HCT116 (cell line): Measurements from ENCODE around the gene COBL. TPM values are rescaled to one million over a fixed set of nuclear protein-coding genes. Genes with fewer than 3 reads are reported as not detected.

Experiments
- ATAC-seq: fragments of 200-7000 bp; cut with Tn5 transposase; 2 replicates; pipeline ENCODE4 v1.9.1; 2020; ENCODE audit warnings: mild to moderate bottlenecking, moderate library complexity
- BruUV-seq: library from RNA; stranded (reverse); fragments of 400-500 nt; replicated peaks from 2 replicates; lab custom pipeline; 2021; lab: Mats Ljungman, UMichigan
- CTCF ChIA-PET: fragments of 300-600 bp; sonication (Branson Sonifier 250); formaldehyde crosslinking; loops from one replicate; lab custom pipeline; 2021; ENCODE audit warnings: antibody characterized with exemption; lab: Charles Lee
- POLR2A ChIA-PET: fragments of 300-600, 350-600 bp; sonication (Branson Sonifier 250); formaldehyde crosslinking; loops from one replicate; lab custom pipeline; 2021; ENCODE audit warnings: antibody characterized with exemption; lab: Charles Lee
- RAD21 ChIA-PET, 2 experiments: fragments of 300-600 bp; sonication (Branson Sonifier 250); formaldehyde crosslinking; loops; one replicate each; lab custom pipeline; 2023; ENCODE audit warnings: low total read pairs in 2 of 2; ENCODE audit not compliant: uncharacterized antibody in 2 of 2, unreplicated experiment in 2 of 2, low non-redundant PET in 1 of 2; lab: Charles Lee
- DNase-seq: peaks from one replicate; pipeline ENCODE4 v3.0.0-alpha.2; 2010; ENCODE audit warnings: low read depth, low spot score
- H2AFZ ChIP-seq: fragments of 200-600 bp; shearing (Covaris generic), sonication (generic); 2 replicates; pipeline ENCODE4 v1.6.1; 2017; ENCODE audit warnings: low read depth, mixed run types, mixed read lengths, antibody characterized with exemption, low read length; ENCODE audit not compliant: poor library complexity, severe bottlenecking
- H3K27ac ChIP-seq: 2 replicates; pipeline ENCODE4 v1.5.1; 2012; ENCODE audit warnings: low read depth, low read length
- H3K27me3 ChIP-seq: fragments of 200-600 bp; sonication (generic); 2 replicates; pipeline ENCODE4 v1.6.1; 2016; ENCODE audit warnings: mixed run types, low read length, mixed read lengths; ENCODE audit not compliant: insufficient read depth
- H3K36me3 ChIP-seq, 2 experiments: fragments of 200-500 bp in 1 of 2; fragments of 200-600 bp in 1 of 2; sonication (Bioruptor generic) in 1 of 2; sonication (generic) in 1 of 2; 2 replicates each; pipeline versions ENCODE4 v1.5.1 to v1.6.1; 2014 to 2016; ENCODE audit warnings: low read length in 2 of 2, inconsistent platforms in 1 of 2, mixed read lengths in 1 of 2, mixed run types in 1 of 2; ENCODE audit not compliant: insufficient read depth in 2 of 2, control insufficient read depth in 1 of 2
- H3K4me1 ChIP-seq, 2 experiments: fragments of 200-600 bp in 1 of 2; sonication (generic) in 1 of 2; 2 replicates each; pipeline versions ENCODE4 v1.5.1 to v1.6.1; 2012 to 2017; ENCODE audit warnings: low read length in 2 of 2, inconsistent platforms in 1 of 2, mild to moderate bottlenecking in 1 of 2, mixed read lengths in 1 of 2, mixed run types in 1 of 2, moderate library complexity in 1 of 2; ENCODE audit not compliant: insufficient read depth in 2 of 2, control insufficient read depth in 1 of 2
- H3K4me2 ChIP-seq: fragments of 200-600 bp; sonication (generic); 2 replicates; pipeline ENCODE4 v1.6.1; 2017; ENCODE audit warnings: mixed run types, low read length, mixed read lengths
- H3K4me3 ChIP-seq, 2 experiments: fragments of 200-600 bp in 1 of 2; sonication (generic) in 1 of 2; replicated peaks in 1 of 2; 2 replicates each; pipeline ENCODE4 v1.5.1; 2011 to 2016; ENCODE audit warnings: low read length in 2 of 2, control low read depth in 1 of 2, low read depth in 1 of 2, mild to moderate bottlenecking in 1 of 2, mixed read lengths in 1 of 2, mixed run types in 1 of 2
- H3K79me2 ChIP-seq: fragments of 200-600 bp; sonication (generic); 2 replicates; pipeline ENCODE4 v1.6.1; 2017; ENCODE audit warnings: mild to moderate bottlenecking, mixed run types, low read length, moderate library complexity, mixed read lengths; ENCODE audit not compliant: insufficient read depth
- H3K9ac ChIP-seq: fragments of 200-600 bp; sonication (generic); 2 replicates; pipeline ENCODE4 v1.6.1; 2016; ENCODE audit warnings: low read length, mixed read lengths
- H3K9me2 ChIP-seq: fragments of 200-600 bp; sonication (generic), shearing (Covaris generic); 2 replicates; pipeline ENCODE4 v1.6.1; 2017; ENCODE audit warnings: mixed run types, mild to moderate bottlenecking, moderate library complexity; ENCODE audit not compliant: insufficient read depth
- H3K9me3 ChIP-seq, 2 experiments: fragments of 200-500 bp in 1 of 2; fragments of 200-600 bp in 1 of 2; sonication (Bioruptor generic) in 1 of 2; sonication (generic) in 1 of 2; 2 replicates each; pipeline ENCODE4 v1.6.1; 2014 to 2017; ENCODE audit warnings: low read length in 2 of 2, mixed read lengths in 2 of 2, inconsistent platforms in 1 of 2, low read depth in 1 of 2, mild to moderate bottlenecking in 1 of 2, mixed run types in 1 of 2, moderate library complexity in 1 of 2; ENCODE audit not compliant: control insufficient read depth in 1 of 2, insufficient read depth in 1 of 2
- H4K20me1 ChIP-seq: fragments of 200-600 bp; sonication (generic), shearing (Covaris generic); 2 replicates; pipeline ENCODE4 v1.6.1; 2017; ENCODE audit warnings: mixed run types, mild to moderate bottlenecking, moderate library complexity; ENCODE audit not compliant: insufficient read depth
- CBX3 ChIP-seq: IDR thresholded peaks from 2 replicates; pipeline ENCODE4 v1.6.1; 2012; ENCODE audit warnings: low read depth
- CEBPB ChIP-seq: IDR thresholded peaks from 2 replicates; pipeline ENCODE4 v1.6.1; 2012; ENCODE audit warnings: low read depth
- EGR1 ChIP-seq: IDR thresholded peaks from 2 replicates; pipeline ENCODE4 v1.6.1; 2012; ENCODE audit warnings: low read depth
- ELF1 ChIP-seq: IDR thresholded peaks from 2 replicates; pipeline ENCODE4 v1.6.1; 2012; ENCODE audit warnings: low read depth, borderline replicate concordance
- EZH2 ChIP-seq: fragments of 200-600 bp; sonication (generic); IDR thresholded peaks from 2 replicates; pipeline ENCODE4 v1.6.1; 2017; ENCODE audit warnings: antibody characterized with exemption, mixed run types
- POLR2A ChIP-seq: IDR thresholded peaks from 2 replicates; pipeline ENCODE4 v1.7.0; 2011; ENCODE audit warnings: borderline replicate concordance; ENCODE audit not compliant: insufficient read depth, insufficient read length; ENCODE audit errors: extremely low read depth
- REST ChIP-seq: IDR thresholded peaks from 2 replicates; pipeline ENCODE4 v1.6.1; 2012; ENCODE audit warnings: low read depth
- SRF ChIP-seq: IDR thresholded peaks from 2 replicates; pipeline ENCODE4 v1.6.1; 2012; ENCODE audit warnings: low read depth
- TCF7L2 ChIP-seq: IDR thresholded peaks from 2 replicates; pipeline ENCODE4 v1.7.0; 2011; ENCODE audit warnings: borderline replicate concordance, inconsistent platforms; ENCODE audit not compliant: insufficient read depth, insufficient read length; ENCODE audit errors: extremely low read depth
- YY1 ChIP-seq: IDR thresholded peaks from 2 replicates; pipeline ENCODE4 v1.6.1; 2011; ENCODE audit warnings: low read length, low read depth, moderate library complexity, mild to moderate bottlenecking; ENCODE audit not compliant: insufficient replicate concordance; ENCODE audit errors: extremely low read depth
- ZBTB33 ChIP-seq: IDR thresholded peaks from 2 replicates; pipeline ENCODE4 v1.6.1; 2011; ENCODE audit warnings: mild to moderate bottlenecking, low read length, moderate library complexity; ENCODE audit not compliant: insufficient replicate concordance; ENCODE audit errors: extremely low read depth
- ZFX ChIP-seq: fragments of 450-650 bp; IDR thresholded peaks from 2 replicates; pipeline ENCODE4 v1.6.1; 2017
- ZNF274 ChIP-seq: fragments of 200-500 bp; sonication (Bioruptor generic); IDR thresholded peaks from 2 replicates; pipeline ENCODE4 v1.6.1; 2014; ENCODE audit warnings: mild to moderate bottlenecking, low read depth, low read length, inconsistent platforms
- intact Hi-C: fragments of 100-400 bp; cut with micrococcal nuclease; formaldehyde crosslinking; loops from 2 replicates; pipeline ENCODE4 v1.10.0; 2022
- total RNA-seq: library from RNA; stranded (reverse); gene quantifications from one replicate; pipeline ENCODE4 v1.2.1, GENCODE V29; 2021; ENCODE audit not compliant: unreplicated experiment
- TF ChIP-seq, protein P1 (sequence below): IDR thresholded peaks from 2 replicates; pipeline ENCODE4 v1.6.1; 2012

Gene COBL
- total RNA-seq, 1 experiment from 2014 or later: 19.3 TPM

- no peaks in the 10 kb centered on the region for H3K36me3 ChIP-seq
- H4K20me1 ChIP-seq: no peaks in the 10 kb centered on the region; the same call in 1 of the 2 replicates
- no peak overlapping the region for H2AFZ ChIP-seq
- no peaks in the 10 kb centered on the region for H3K4me1 ChIP-seq
- intact Hi-C loops: no loop called here
- no peak overlapping the region for H3K4me3 ChIP-seq
- H3K9me2 ChIP-seq: no peaks in the 10 kb centered on the region
- TF ChIP-seq EGR1 (no peak), CBX3 (no peak)
- ChIA-PET CTCF (no interaction called here), POLR2A (no interaction called here), RAD21 (no interaction called here)
- no peak overlapping the region for H3K9ac ChIP-seq
- BruUV-seq: no TSS peak
- no peak overlapping the region for H3K4me2 ChIP-seq
- no peaks in the 10 kb centered on the region for H3K9me3 ChIP-seq
- ATAC-seq (no peak), DNase-seq (no peak)
- H3K27ac ChIP-seq: no peak overlapping the region
- H3K79me2 ChIP-seq: no peaks in the 10 kb centered on the region
- no peaks in the 10 kb centered on the region for H3K27me3 ChIP-seq
These were observed 226.2 kb downstream of the COBL start for GRCh38 chr7:51090411-51090810.

- no TSS peak for BruUV-seq
- POLR2A ChIA-PET: no interaction called here
- TF ChIP-seq POLR2A (no peak), REST (no peak), ZFX (no peak), ZBTB33 (no peak), CEBPB (no peak), YY1 (no peak), SRF (no peak), TCF7L2 (no peak), EZH2 (no peak), EGR1 (no peak), ELF1 (no peak), ZNF274 (no peak), CBX3 (no peak)
- TF ChIP-seq, protein P1, sequence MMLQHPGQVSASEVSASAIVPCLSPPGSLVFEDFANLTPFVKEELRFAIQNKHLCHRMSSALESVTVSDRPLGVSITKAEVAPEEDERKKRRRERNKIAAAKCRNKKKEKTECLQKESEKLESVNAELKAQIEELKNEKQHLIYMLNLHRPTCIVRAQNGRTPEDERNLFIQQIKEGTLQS: no peak
These were observed 231.4 kb downstream of the COBL start for GRCh38 chr7:51085034-51085692.

More at GRCh38 chr7:51085034-51085692, 231.4 kb downstream of the COBL start:
- Histone ChIP-seq H3K27me3 (no peaks in the 10 kb centered on the region), H3K9me2 (no peaks in the 10 kb centered on the region), H3K4me2 (no peak overlapping the region), H3K36me3 (no peaks in the 10 kb centered on the region), H3K4me1 (no peaks in the 10 kb centered on the region), H2AFZ (no peak overlapping the region), H3K79me2 (no peaks in the 10 kb centered on the region), H3K27ac (no peak overlapping the region), H4K20me1 (no peaks in the 10 kb centered on the region), H3K4me3 (no peak overlapping the region), H3K9ac (no peak overlapping the region), H3K9me3 (no peaks in the 10 kb centered on the region)
- ChIA-PET RAD21 (interaction anchor here in 1 of 2 experiments (0.5 kb wide), 1 partner anchor 13 kb away, joined by 3 read pairs; no protein-coding TSS in a partner anchor), CTCF (no interaction called here)
- no peak for ATAC-seq
- DNase-seq: no peak
- intact Hi-C loops: no loop called here
